ENCODE results near the gene EP400. TPM values are rescaled to one million over a fixed set of nuclear protein-coding genes. Genes with fewer than 3 reads are reported as not detected.

EP400 gene
- total RNA-seq, 1 experiment from 2014 or later = 61.7 TPM

DNA sequence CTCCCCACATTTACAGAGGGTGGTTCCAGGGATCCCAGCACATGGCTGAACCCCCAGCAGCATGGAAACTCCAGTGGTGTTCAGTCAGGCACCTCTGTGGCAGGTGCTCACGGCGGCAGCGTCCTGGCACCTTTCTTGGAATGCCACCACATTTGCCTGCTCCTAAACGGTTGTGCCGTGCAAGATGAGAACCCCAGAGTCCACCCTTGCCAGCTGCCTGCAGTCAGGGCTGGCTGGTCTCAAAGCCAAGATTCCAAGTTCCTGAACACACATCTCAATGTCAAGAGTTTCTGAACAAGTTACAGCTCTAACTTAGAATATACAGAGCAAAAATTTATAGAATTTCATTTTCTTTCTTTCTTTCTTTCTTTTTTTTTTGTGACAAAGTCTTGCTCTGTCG lies 155.7 kb downstream of the EP400 start:
- H3K27me3 ChIP-seq (ENCODE audit: insufficient read depth, low read length) = no peaks in the 10 kb centered on the region
- no peak for DNase-seq
- no peak overlapping the region for H4K91ac ChIP-seq (ENCODE audit: insufficient read length, low read depth, low read length)
- no peaks in the 10 kb centered on the region for H3K79me2 ChIP-seq (ENCODE audit: insufficient read depth, low read length)
- H3K4ac ChIP-seq (ENCODE audit: low read depth, low read length) = no peak overlapping the region
- H3K27ac Mint-ChIP-seq = no peak overlapping the region
- no peaks in the 10 kb centered on the region for H3K23me2 ChIP-seq (ENCODE audit: insufficient read length, low read depth, low read length, poor library complexity, severe bottlenecking)
- H3K9ac ChIP-seq (ENCODE audit: extremely low read depth, insufficient read length, low read length) = no peak overlapping the region
- H2BK12ac ChIP-seq (ENCODE audit: insufficient read length, low read depth, low read length) = no peak overlapping the region
- H4K5ac ChIP-seq (ENCODE audit: insufficient read length, low read depth, low read length) = no peak overlapping the region
- no peak overlapping the region for H4K8ac ChIP-seq (replicated peaks; ENCODE audit: insufficient read length, low read depth, low read length)
- no CpG with 5 or more reads among the region's 6 CpGs for WGBS (ENCODE audit: extremely low coverage, insufficient read length, low lambda C conversion rate)
- H3K27me3 Mint-ChIP-seq (ENCODE audit: low read depth) = no peaks in the 10 kb centered on the region
- H3K79me1 ChIP-seq (ENCODE audit: insufficient read depth, low read depth, low read length, poor library complexity, severe bottlenecking) = no peaks in the 10 kb centered on the region
- no peak overlapping the region for H3K56ac ChIP-seq (ENCODE audit: insufficient read length, low read depth, low read length)
- no peak overlapping the region for H3K14ac ChIP-seq (ENCODE audit: insufficient read depth, low read length)
- H3K4me1 ChIP-seq (ENCODE audit: insufficient read depth, low read length) = no peaks in the 10 kb centered on the region; the same call in 1 of the 2 replicates
- no peak overlapping the region for H2BK5ac ChIP-seq (ENCODE audit: insufficient read length, low read length)
- peaks cover 11 to 36% (median 20%) of the 10 kb centered on the region in 3 experiments; a peak in 6 of 7 replicates for H3K36me3 Mint-ChIP-seq (ENCODE audit: insufficient read depth in 1 of 3, low read depth in 3 of 3)
- H3T11ph ChIP-seq (ENCODE audit: low read length) = no peak overlapping the region
- no peak overlapping the region for H2AFZ ChIP-seq (ENCODE audit: low read length)
- H3K23ac ChIP-seq (ENCODE audit: insufficient read length, low read depth, low read length) = no peak overlapping the region
- no peaks in the 10 kb centered on the region for H4K20me1 ChIP-seq (ENCODE audit: control insufficient read depth, insufficient read depth, insufficient read length)
- no peak overlapping the region for H3K18ac ChIP-seq (ENCODE audit: insufficient read length, low read depth, low read length)
- TF ChIP-seq, protein P1, sequence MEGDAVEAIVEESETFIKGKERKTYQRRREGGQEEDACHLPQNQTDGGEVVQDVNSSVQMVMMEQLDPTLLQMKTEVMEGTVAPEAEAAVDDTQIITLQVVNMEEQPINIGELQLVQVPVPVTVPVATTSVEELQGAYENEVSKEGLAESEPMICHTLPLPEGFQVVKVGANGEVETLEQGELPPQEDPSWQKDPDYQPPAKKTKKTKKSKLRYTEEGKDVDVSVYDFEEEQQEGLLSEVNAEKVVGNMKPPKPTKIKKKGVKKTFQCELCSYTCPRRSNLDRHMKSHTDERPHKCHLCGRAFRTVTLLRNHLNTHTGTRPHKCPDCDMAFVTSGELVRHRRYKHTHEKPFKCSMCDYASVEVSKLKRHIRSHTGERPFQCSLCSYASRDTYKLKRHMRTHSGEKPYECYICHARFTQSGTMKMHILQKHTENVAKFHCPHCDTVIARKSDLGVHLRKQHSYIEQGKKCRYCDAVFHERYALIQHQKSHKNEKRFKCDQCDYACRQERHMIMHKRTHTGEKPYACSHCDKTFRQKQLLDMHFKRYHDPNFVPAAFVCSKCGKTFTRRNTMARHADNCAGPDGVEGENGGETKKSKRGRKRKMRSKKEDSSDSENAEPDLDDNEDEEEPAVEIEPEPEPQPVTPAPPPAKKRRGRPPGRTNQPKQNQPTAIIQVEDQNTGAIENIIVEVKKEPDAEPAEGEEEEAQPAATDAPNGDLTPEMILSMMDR (conservative IDR thresholded peaks at IDR 0.05) = no peak
- no peak overlapping the region for H2BK120ac ChIP-seq (ENCODE audit: low read depth, low read length, poor library complexity, severe bottlenecking)
- peaks cover 11 to 21% of the 10 kb centered on the region in 2 experiments for H3K4me1 Mint-ChIP-seq
- H3K9me3 Mint-ChIP-seq = no peaks in the 10 kb centered on the region
- H3K4me2 ChIP-seq (ENCODE audit: insufficient read depth, insufficient read length, low read length) = no peak overlapping the region
- no peak overlapping the region for H3K4me3 Mint-ChIP-seq
- H2BK15ac ChIP-seq (ENCODE audit: low read depth, low read length) = no peak overlapping the region
- H2BK20ac ChIP-seq (ENCODE audit: low read depth, low read length, poor library complexity, severe bottlenecking) = no peak overlapping the region
- no peak overlapping the region for H2AK5ac ChIP-seq (ENCODE audit: insufficient read length, low read length)
- no peak overlapping the region for H3K27ac ChIP-seq (ENCODE audit: insufficient read length, low read depth, low read length)
- H3K9me3 ChIP-seq (ENCODE audit: control insufficient read depth, low read depth, low read length) = no peaks in the 10 kb centered on the region
